ENCODE data around the gene RNF44.

Gene RNF44

DNA sequence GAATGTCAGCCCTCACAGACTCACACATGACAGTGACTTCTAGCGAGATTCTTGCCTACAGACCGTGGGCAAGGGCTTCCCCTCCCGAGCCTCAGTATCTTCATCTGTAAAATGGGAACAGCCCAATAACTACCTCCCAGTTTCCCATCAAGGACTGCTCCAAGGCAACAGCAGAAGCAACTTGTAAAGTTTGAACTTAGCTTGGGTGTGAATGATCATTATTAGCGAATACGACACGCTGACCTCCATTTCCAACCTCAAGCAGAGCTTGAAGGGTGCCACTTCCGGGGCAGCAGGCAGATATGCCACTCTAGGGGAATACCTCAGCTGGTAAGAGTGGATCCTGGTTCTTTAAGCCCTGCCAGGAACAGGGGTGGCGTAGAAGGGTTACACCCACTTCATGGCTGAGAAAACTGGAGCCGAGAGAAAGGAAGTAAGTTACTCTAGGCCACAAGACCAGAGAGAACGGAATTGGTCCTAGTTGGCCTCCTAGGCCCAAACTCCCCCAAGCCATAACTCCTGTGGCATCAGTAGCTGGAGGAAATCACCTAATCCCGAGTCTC lies 2.0 kb downstream of the RNF44 start:
- no peak for DNase-seq (ENCODE audit: low spot score)

DNA sequence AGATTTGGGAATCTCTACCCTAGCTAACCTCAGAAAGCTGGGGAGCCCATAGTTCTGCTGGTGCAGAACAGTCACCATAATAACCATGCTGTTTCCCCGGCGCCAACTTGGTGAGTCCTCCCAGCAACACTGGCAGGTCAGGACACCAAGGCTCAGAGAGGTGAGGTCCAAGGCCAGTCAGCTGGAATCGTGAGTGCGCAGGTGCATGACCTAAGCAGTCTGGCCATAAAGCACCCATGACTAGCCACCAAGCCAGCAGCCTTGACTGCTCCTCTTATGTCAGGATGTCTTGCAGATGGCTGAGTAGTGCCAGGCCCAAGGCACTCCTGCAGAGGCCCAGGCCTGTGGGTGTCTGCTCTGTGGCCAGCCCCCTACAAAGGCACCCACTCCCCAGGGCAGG lies 2.6 kb downstream of the RNF44 start:
- DNase-seq (ENCODE audit: low spot score) = no peak

GRCh38 chr5:176533894-176534611 lies 3.1 kb downstream of the RNF44 start:
- DNase-seq (ENCODE audit: low spot score) = no peak

DNA sequence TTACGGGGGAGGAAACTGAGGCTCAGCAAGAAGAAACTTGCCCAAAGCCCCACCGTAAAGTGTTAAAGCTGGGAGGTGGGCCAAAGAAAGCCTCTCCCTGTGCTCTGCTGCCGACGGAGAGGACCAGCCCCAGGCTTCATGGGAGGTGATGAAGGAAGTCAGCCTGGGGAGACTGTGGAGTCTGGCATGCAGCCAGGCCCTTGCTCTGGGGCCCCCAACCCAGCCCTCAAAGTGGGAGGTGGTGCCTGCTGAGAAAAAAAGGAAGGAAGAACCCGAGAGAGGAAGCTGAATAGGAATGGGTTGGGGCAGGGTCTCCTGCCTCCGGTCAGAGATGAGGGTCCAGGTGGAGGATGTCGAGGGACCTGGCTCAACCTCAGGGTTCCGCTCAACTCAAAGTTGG lies 3.8 kb downstream of the RNF44 start:
- DNase-seq (ENCODE audit: low spot score) = no peak

DNA sequence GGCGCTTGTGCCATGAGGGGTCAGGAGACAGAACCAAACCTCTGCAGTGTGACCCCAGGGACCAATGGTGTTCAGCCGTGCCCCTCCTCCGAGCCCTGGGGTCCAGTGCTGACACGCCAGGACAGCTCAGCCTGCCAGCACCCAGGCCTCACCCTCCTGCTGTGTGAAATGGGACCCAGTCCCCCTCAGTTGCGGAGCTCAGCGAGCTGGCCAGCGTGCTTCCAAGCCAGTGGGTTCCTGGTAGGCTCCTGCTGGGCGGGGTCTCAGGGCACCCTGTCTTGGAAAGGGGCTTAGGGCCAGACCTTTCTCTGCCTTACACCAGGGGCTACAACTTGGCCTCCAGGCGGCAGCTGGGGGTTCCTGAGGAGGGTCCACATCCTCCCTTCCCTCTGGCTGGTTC lies 4.4 kb downstream of the RNF44 start:
- DNase-seq (ENCODE audit: low spot score) = no peak

GRCh38 chr5:176531902-176532493 lies 5.2 kb downstream of the RNF44 start:
- DNase-seq (ENCODE audit: low spot score) = no peak

- no peak for DNase-seq (ENCODE audit: low spot score)
Measured at GRCh38 chr5:176530983-176531901, 6.0 kb downstream of the RNF44 start.

DNA sequence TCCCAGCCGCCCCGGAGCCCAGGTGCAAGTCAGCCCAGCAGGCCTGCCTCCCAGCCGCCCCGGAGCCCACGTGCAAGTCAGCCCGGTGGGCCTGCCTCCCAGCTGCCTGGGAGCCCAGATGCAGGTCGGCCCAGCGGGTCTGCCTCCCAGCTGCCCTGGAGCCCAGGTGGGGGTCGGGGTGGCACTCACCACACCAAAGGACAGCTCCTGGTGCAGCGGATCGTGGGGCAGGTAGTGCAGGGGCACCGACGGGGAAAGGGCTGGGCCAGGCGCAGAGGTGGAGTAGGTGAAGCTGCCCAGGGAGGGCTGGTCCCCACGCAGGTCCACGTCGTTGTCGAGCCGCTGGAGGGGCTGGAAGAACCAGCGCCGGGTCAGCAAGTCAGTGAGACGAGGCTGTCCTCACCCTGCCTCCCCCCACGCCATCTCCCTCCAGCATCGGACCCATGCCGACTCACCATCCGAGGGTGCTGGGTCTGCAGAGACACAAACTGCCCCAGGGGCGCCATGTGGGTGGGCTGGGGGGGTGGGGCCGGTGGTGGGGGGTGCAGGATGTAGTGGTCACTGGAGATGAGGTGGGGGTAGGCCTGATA lies 6.7 kb downstream of the RNF44 start:
- no peak for DNase-seq (ENCODE audit: low spot score)

GRCh38 chr5:176529741-176530141 lies 7.5 kb downstream of the RNF44 start:
- no peak for DNase-seq (ENCODE audit: low spot score)

GRCh38 chr5:176529116-176529740 lies 8.0 kb downstream of the RNF44 start:
- DNase-seq (ENCODE audit: low spot score) = no peak

- DNase-seq (ENCODE audit: low spot score) = no peak
Measured at GRCh38 chr5:176528761-176529115, 8.5 kb downstream of the RNF44 start.

GRCh38 chr5:176528301-176528700 lies 8.9 kb downstream of the RNF44 start:
- no peak for DNase-seq (ENCODE audit: low spot score)

- no peak for DNase-seq (ENCODE audit: low spot score)
Measured at GRCh38 chr5:176527246-176528222, 9.7 kb downstream of the RNF44 start.

DNA sequence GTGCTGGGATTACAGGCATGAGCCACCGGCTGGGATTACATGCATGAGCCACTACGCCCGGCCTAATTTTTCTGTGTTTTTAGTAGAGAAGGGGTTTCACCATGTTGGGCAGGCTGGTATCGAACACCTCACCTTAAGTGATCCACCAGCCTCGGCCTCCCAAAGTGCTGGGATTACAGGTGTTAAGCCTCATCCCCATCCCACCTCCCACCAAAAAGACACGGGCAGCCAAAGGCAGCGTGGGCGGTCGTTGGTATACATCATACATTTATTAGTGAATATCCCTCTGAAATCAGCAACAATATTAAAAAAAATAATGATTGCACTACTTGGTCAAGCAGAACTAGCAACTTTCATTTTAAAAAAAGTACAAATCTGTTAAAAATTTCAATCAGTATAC lies 10.7 kb downstream of the RNF44 start:
- no peak for DNase-seq (ENCODE audit: low spot score)

DNA sequence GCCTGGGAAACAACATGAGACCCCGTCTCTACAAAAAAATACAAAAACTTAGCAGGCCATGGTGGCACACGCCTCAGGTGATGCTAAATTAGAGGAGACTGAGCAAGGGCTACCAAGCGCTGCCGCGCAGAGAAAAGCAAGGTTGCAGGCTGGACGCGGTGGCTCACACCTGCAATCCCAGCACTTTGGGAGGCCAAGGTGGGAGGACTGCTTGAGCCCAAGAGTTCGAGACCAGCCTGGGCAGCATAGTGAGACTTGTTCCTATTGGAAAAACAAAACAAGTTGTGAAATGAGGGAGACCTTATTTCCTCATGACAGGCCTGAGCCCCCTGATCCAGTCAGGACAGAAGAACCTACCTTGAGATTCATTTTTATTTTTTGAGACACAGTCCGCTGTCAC lies 11.5 kb downstream of the RNF44 start:
- no peak for DNase-seq (ENCODE audit: low spot score)

GRCh38 chr5:176524987-176525386 lies 12.2 kb downstream of the RNF44 start:
- no peak for DNase-seq (ENCODE audit: low spot score)

DNA sequence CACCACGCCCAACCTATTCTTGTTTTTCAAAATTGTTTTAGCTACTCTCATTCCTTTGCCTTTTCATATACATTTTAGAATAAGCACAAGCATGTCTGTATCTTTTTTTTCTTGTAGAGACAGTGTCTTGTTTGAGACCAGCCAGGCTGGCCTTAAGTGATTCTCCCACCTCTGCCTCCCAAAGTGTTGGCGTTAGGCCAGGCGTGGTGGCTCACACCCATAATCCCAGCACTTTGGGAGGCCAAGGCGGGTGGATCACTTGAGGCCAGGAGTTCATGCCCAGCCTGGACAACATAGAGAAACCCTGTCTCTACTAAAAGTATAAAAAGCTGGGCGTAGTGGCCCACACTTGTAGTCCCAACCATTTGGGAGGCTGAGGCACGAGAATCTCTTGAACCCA lies 13.1 kb downstream of the RNF44 start:
- no peak for DNase-seq (ENCODE audit: low spot score)

DNA sequence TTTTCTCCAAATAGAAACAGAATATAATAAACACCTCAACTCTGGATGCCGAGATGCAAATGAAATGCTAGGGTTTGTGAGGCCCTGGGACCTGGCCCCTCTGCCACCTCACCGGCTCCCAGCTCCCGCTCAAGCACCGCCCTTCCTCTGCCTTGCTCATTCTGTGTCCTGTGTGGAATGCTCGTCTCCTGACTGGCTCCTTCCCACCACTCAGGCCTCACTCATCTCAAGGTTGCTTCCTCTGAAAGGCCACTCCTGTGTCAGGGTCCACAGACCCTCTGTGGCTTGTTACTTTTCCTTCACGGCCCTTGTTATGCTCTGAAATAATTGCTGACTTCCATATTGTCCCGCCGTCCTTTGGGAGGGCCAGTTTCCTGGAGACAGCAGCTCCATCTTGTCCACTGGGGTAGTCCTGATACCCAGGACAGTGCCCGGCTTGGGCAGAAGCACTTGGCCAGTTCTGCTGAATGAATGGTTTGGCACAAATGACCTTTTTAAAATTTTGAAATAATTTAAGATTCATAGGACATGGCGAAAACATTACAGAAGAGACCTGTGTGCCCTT lies 15.4 kb downstream of the RNF44 start:
- DNase-seq (ENCODE audit: low spot score) = no peak

- DNase-seq (ENCODE audit: low spot score) = no peak
Measured at GRCh38 chr5:176521286-176521685, 15.9 kb downstream of the RNF44 start.

Data from LoVo (cell line).